ENCODE measurements around the gene PGM2.

The PGM2 gene

GRCh38 chr4:37876156-37876555 lies 49.7 kb downstream of the PGM2 start:
- Histone ChIP-seq H3K4me3 (ENCODE audit: severe bottlenecking) (no peak overlapping the region), H3K4me1 (ENCODE audit: insufficient read depth, poor library complexity, severe bottlenecking) (peaks cover 10% of the 10 kb centered on the region), H3K27ac (ENCODE audit: poor library complexity, severe bottlenecking) (no peak overlapping the region), H3K36me3 (ENCODE audit: low read depth) (no peaks in the 10 kb centered on the region), H3K9me3 (ENCODE audit: severe bottlenecking) (no peaks in the 10 kb centered on the region), H3K27me3 (ENCODE audit: insufficient read depth, poor library complexity, severe bottlenecking) (no peaks in the 10 kb centered on the region)
- no peak for TF ChIP-seq CTCF (IDR thresholded peaks at IDR 0.05; ENCODE audit: poor library complexity, severe bottlenecking)
- DNase-seq (ENCODE audit: low spot score) = no peak
- no peak for ATAC-seq (ENCODE audit: low read depth)

DNA sequence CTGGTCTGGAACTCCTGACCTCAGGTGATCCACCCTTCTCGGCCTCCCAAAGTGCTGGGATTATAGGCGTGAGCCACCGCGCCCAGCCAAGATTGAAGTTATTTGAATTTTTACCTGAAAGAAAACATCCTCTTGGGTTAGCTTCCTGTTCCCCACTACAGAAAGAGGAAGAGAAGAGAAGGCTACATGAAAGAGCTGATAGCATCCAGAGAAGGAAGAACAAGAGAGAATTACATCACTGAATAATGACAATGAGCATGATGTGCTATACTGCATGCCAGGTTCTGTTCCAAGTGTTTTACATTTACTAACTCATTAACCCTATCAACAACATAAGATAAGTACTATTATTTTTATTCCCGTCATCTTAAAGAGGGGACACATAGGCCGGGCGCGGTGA lies 52.9 kb downstream of the PGM2 start:
- Histone ChIP-seq H3K27me3 (ENCODE audit: insufficient read depth, poor library complexity, severe bottlenecking) (no peaks in the 10 kb centered on the region), H3K4me1 (ENCODE audit: insufficient read depth, poor library complexity, severe bottlenecking) (no peaks in the 10 kb centered on the region), H3K4me3 (ENCODE audit: severe bottlenecking) (no peak overlapping the region), H3K9me3 (ENCODE audit: severe bottlenecking) (no peaks in the 10 kb centered on the region), H3K36me3 (ENCODE audit: low read depth) (no peaks in the 10 kb centered on the region), H3K27ac (ENCODE audit: poor library complexity, severe bottlenecking) (no peak overlapping the region)
- ATAC-seq (ENCODE audit: low read depth) (no peak), DNase-seq (ENCODE audit: low spot score) (no peak)
- no peak for TF ChIP-seq CTCF (IDR thresholded peaks at IDR 0.05; ENCODE audit: poor library complexity, severe bottlenecking)

DNA sequence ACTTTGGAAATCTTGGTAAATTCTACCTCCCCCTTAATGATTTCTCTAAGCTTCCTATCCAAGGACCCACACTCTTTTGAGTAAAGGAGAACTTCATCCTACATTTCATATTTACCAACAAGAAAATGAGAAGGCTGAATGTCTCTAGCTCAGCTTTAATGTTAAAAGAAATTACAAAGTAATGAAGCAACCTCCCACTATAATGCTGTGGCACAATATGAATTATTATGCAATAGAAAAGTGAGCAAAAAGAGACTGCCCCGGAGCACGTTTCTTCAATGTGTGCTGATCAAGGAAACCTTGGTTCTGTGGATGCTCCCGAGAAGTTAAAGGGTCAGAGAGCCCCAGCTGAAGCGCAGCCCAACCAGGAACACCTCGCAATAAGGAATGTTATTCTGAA lies 55.3 kb downstream of the PGM2 start:
- Histone ChIP-seq H3K9me3 (ENCODE audit: severe bottlenecking) (no peaks in the 10 kb centered on the region), H3K4me3 (ENCODE audit: severe bottlenecking) (no peak overlapping the region), H3K27me3 (ENCODE audit: insufficient read depth, poor library complexity, severe bottlenecking) (no peaks in the 10 kb centered on the region), H3K27ac (ENCODE audit: poor library complexity, severe bottlenecking) (no peak overlapping the region), H3K4me1 (ENCODE audit: insufficient read depth, poor library complexity, severe bottlenecking) (no peaks in the 10 kb centered on the region), H3K36me3 (ENCODE audit: low read depth) (no peaks in the 10 kb centered on the region)
- no peak for ATAC-seq (ENCODE audit: low read depth)
- TF ChIP-seq CTCF (IDR thresholded peaks at IDR 0.05; ENCODE audit: poor library complexity, severe bottlenecking) = no peak
- DNase-seq (ENCODE audit: low spot score) = no peak

- DNase-seq (ENCODE audit: low spot score) = no peak
Observed at GRCh38 chr4:37882665-37883296, 56.3 kb downstream of the PGM2 start.

More at GRCh38 chr4:37882665-37883296, 56.3 kb downstream of the PGM2 start:
- Histone ChIP-seq H3K27ac (ENCODE audit: poor library complexity, severe bottlenecking) (no peak overlapping the region), H3K36me3 (ENCODE audit: low read depth) (no peaks in the 10 kb centered on the region), H3K27me3 (ENCODE audit: insufficient read depth, poor library complexity, severe bottlenecking) (no peaks in the 10 kb centered on the region), H3K9me3 (ENCODE audit: severe bottlenecking) (no peaks in the 10 kb centered on the region), H3K4me1 (ENCODE audit: insufficient read depth, poor library complexity, severe bottlenecking) (no peaks in the 10 kb centered on the region), H3K4me3 (ENCODE audit: severe bottlenecking) (no peak overlapping the region)
- ATAC-seq (ENCODE audit: low read depth) = no peak
- no peak for TF ChIP-seq CTCF (IDR thresholded peaks at IDR 0.05; ENCODE audit: poor library complexity, severe bottlenecking)
